ENCODE measurements around the gene GOLGA8S.

GRCh38 chr15:23402140-23402539 lies 47.6 kb downstream of the GOLGA8S start:
- TF ChIP-seq CTCF (IDR thresholded peaks at IDR 0.05; ENCODE audit: low read depth, low read length, poor library complexity, severe bottlenecking) (no peak), EZH2phosphoT487 (IDR thresholded peaks at IDR 0.05; ENCODE audit: borderline replicate concordance, low read length) (no peak)
